Measurements from ENCODE around the gene TOM1.

DNA sequence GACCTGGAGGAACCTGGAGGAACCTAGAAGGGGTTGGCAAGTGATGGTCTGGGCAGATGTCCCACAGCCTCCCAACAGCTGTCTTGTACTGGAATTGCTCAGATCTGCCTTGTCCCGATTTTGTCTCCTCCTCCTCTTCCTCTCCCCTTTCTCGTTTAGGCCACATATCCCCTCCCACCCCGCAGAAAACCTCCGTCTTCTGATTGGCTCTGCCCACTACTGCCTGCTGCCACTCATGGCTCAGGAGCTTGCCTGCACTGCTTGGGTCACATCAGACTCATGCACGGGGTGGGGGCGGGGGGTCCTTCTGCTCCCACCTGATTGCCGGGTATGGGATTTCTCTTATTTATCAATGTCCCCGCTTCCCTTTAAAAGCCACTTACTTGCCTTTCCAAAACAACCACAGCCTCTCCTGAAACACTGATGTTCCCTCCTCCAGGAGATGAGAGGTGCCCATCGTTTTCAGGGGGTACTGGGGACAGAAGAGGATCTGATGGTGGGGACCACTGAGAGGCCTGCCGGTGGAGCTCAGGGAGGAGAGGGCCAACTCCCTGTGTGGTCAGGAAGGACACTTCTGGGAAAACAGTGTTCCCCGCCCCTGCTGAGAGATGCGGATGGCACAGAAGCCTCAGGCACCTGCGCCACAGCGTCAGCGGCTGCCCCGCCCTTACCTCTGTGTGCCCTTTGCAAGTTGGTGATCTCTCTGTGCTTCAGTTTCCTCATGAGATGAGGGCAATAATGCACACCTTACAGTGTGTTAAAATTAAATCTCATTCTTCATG lies 14.7 kb downstream of the TOM1 start:
- TF ChIP-seq, protein P1, sequence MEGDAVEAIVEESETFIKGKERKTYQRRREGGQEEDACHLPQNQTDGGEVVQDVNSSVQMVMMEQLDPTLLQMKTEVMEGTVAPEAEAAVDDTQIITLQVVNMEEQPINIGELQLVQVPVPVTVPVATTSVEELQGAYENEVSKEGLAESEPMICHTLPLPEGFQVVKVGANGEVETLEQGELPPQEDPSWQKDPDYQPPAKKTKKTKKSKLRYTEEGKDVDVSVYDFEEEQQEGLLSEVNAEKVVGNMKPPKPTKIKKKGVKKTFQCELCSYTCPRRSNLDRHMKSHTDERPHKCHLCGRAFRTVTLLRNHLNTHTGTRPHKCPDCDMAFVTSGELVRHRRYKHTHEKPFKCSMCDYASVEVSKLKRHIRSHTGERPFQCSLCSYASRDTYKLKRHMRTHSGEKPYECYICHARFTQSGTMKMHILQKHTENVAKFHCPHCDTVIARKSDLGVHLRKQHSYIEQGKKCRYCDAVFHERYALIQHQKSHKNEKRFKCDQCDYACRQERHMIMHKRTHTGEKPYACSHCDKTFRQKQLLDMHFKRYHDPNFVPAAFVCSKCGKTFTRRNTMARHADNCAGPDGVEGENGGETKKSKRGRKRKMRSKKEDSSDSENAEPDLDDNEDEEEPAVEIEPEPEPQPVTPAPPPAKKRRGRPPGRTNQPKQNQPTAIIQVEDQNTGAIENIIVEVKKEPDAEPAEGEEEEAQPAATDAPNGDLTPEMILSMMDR (IDR thresholded peaks at IDR 0.05) = no peak
- no peak for TF ChIP-seq EZH2 (IDR thresholded peaks at IDR 0.05; ENCODE audit: borderline replicate concordance, insufficient read depth, low read depth, low read length, poor library complexity, severe bottlenecking)

Data from B cell (primary cell).